ENCODE measurements around the gene DGCR8.

DNA sequence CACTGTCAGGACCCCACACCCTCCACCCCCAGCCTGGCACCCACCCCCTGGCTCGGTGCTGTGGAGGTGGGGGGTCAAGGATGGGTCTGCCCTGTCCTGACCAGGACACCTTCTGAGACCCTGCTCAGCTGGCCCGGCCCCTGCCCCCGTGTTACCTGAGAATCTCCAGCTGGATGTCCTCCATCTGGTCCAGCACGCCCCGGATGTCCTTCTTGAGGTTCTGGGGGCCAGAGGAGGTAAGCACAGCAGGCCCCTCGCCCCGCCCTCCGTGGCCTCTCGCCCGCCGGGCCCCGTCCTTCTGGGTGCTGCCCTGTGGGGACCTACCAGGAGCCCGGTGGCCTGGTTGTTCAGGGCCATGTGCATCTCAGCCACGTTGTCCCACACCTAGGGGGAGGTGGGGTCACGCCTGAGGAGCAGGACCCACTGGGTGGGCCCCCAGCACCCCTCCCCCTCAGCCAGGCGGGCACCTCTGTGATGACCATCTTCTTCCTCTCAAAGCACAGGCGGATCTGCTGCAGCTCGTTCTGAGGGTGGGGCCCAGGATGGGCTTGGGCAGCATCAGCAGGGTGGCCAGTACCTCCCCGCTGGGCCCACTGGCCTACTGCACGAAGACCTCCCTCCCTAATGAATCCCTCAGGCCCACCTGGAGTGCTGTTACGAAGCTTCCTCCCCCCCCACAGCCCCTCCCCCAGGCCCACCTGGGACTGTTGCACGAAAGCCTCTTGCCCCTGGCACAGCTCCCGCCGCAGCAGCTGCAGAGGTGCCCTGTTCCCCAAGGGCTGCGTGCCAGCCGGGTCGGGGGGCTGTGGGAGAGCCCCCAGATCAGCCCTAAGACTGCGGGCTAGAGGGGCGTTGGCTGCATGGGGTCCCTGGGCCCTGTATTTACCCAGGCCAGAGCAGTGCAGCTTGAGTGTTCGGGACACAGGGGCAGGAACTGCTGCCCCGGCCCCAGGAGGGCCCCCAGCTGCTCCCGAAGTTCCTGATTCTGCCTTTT is 69.5 kb downstream of the DGCR8 start:
- TF ChIP-seq EZH2 (IDR thresholded peaks at IDR 0.05): no peak
- no peak for TF ChIP-seq POLR2AphosphoS5 (IDR thresholded peaks at IDR 0.05; ENCODE audit: borderline replicate concordance, low read depth, low read length)
